Heart left ventricle (tissue), 13 donors: ENCODE data around the gene DAGLA.

Experiments
- POLR2A ChIP-seq, 2 donors: fragments of 450-650 bp; IDR thresholded peaks; one replicate each; pipeline ENCODE4 v1.6.1; 2017; ENCODE audit warnings: antibody characterized with exemption in 2 of 2, mild to moderate bottlenecking in 2 of 2, moderate library complexity in 2 of 2
- TF ChIP-seq, protein P1 (sequence below), 12 donors: fragments of 200-600 bp; sonication (generic) in 4 of 12; IDR thresholded peaks; one replicate each; pipeline versions ENCODE4 v1.5.0 to v1.8.0; 2018 to 2022; ENCODE audit warnings: antibody characterized with exemption in 12 of 12, mild to moderate bottlenecking in 5 of 12
- donor health status: ischemic (EF 13 %, LVEDD 7.1; RV severe dilation, severe dysfunction).
- donor health status: DM: no; HTN: yes; CAD: no.
- donor health status: DM: no; HTN: no; CAD: no.
- donor health status: ischemic (EF 25% LVEDD 6.9; RV normal size, moderate dysfunction).
- donor health status: ischemic (EF 25% LVEDD 5.7; RV mildly dilated, moderate dysfunction).
- donor health status: ischemic (EF 35%, LVEDD 5.7; RV mildly dilated, moderate dysfunction).
- donor health status: nonischemic (EF 11% LVEDD 7.7; RV severe dilation, severe dysfunction).
- donor health status: DM: yes; HTN: yes; CAD: no.
- donor health status: PGD.
- donor health status: ischemic (EF 29% LVEDD 5.4; RV normal size, mild dysfunction).
- donor health status: nonischemic (EF 23%, LVEDD 6.1; RV moderate dilation, normal function).

DNA sequence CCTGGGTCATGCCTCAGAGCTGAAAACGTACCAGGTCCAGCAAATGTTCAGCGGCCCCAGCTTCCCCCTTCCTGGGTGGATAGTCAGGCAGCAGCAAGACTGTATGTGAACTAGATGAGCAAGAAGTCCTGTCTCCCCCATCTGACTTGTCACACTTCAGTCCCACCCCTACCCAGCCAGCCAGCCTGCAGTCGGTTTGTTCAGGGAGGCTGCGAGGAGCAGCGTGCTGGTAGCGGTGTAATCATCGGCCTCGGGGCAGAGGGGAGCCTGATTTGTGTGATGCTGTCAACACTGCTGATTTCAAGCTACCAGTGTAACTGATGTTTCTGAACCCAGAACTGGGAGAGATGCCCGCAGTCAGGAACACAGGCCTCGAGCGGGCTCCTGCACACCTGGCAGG is 102.7 kb downstream of the DAGLA start:
- TF ChIP-seq, protein P1, sequence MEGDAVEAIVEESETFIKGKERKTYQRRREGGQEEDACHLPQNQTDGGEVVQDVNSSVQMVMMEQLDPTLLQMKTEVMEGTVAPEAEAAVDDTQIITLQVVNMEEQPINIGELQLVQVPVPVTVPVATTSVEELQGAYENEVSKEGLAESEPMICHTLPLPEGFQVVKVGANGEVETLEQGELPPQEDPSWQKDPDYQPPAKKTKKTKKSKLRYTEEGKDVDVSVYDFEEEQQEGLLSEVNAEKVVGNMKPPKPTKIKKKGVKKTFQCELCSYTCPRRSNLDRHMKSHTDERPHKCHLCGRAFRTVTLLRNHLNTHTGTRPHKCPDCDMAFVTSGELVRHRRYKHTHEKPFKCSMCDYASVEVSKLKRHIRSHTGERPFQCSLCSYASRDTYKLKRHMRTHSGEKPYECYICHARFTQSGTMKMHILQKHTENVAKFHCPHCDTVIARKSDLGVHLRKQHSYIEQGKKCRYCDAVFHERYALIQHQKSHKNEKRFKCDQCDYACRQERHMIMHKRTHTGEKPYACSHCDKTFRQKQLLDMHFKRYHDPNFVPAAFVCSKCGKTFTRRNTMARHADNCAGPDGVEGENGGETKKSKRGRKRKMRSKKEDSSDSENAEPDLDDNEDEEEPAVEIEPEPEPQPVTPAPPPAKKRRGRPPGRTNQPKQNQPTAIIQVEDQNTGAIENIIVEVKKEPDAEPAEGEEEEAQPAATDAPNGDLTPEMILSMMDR (IDR thresholded peaks at IDR 0.05), result no peak
- TF ChIP-seq POLR2A (IDR thresholded peaks at IDR 0.05), result no peak
